ENCODE results near the gene SLC43A3. TPM values are rescaled to one million over a fixed set of nuclear protein-coding genes. Genes with fewer than 3 reads are reported as not detected.
A peak's percentile ranks its signal among the peaks of the same experiment; 100 is the strongest.

SLC43A3 gene
- total and polyA plus RNA-seq, 9 of the 15 experiments (the other 6 are each of a cell fraction or from before 2014, with no cell fraction given) = 63.7 to 281 (median 139) TPM

DNA sequence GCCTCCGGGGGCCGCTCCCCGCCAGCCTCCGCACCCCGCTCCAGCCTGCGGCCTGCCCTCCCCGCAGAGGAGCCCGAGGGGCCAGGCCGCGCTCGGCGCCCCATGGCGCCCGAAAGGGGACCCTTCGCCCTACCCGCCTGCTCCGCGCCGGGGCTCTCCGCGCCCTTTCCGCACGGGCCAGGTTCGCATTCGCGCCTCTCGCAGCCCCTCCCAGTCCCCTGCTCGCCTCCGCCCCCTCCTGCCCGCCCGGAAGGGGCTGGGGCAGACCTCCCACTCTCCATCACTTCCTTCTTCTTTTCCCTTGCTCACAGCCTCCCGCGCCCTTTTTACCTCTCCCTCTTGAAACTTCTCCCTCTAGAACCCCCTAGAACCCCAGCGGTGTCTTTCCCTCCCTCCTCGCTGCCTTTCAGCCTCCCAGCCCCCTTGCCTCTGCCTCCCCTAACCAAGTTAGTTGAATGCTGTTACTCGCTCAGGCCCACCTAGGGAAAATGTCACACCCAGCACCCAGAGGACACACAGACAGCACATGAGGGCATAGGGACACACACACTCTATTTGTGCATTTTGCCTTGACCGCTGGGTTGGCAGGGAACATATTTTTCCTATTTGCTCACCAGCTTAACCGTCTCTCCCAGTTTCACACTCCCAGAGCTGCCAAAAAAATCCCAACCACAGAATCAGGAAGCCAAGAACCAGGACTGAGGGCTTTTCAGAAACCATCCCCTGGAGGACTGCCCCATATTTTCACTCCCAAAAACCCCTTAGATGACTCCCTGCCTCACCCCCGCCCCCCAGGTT, at the start of gene SLC43A3 (continued):
- peak; percentile 77 for TF ChIP-seq ZBTB2 (IDR thresholded peaks at IDR 0.05)
- TF ChIP-seq JUN (IDR thresholded peaks at IDR 0.05; ENCODE audit: borderline replicate concordance, low read depth, low read length) = 0 out of 2 replicates have a peak, but pooled peaks have one; percentile 23
- TF ChIP-seq JUN (CRISPR knock-in tag; IDR thresholded peaks at IDR 0.05; ENCODE audit: borderline replicate concordance) = no peak
- TF ChIP-seq ZNF134 (CRISPR knock-in tag; conservative IDR thresholded peaks at IDR 0.05) = no peak
- no peak for TF ChIP-seq ELK3 (CRISPR knock-in tag; IDR thresholded peaks at IDR 0.05)
- TF ChIP-seq ZC3H8 (IDR thresholded peaks at IDR 0.05) = 0 out of 2 replicates have a peak, but pooled peaks have one; percentile 54
- no peak for TF ChIP-seq ZNF197 (CRISPR knock-in tag; IDR thresholded peaks at IDR 0.05; ENCODE audit: low read depth)
- TF ChIP-seq BRCA1 (IDR thresholded peaks at IDR 0.05) = no peak
- no peak for TF ChIP-seq BRCA1 (CRISPR knock-in tag; IDR thresholded peaks at IDR 0.05)
- TF ChIP-seq ZNF217 (CRISPR knock-in tag; IDR thresholded peaks at IDR 0.05) = no peak
- peak; percentile 48 for TF ChIP-seq ZBTB33 (CRISPR knock-in tag; IDR thresholded peaks at IDR 0.05)
- peak; percentile 52; the same call in 1 of the 2 replicates for TF ChIP-seq MTA1 (IDR thresholded peaks at IDR 0.05; ENCODE audit: borderline replicate concordance)
- TF ChIP-seq HMGN3 (IDR thresholded peaks at IDR 0.05; ENCODE audit: borderline replicate concordance, extremely low read depth, insufficient read length, low read depth, low read length) = peak; percentile 50
- no peak for TF ChIP-seq MTA2 (IDR thresholded peaks at IDR 0.05; ENCODE audit: low read depth)
- 0 out of 2 replicates have a peak, but pooled peaks have one; percentile 75 for TF ChIP-seq THRB (CRISPR knock-in tag; conservative IDR thresholded peaks at IDR 0.05)
- peak; percentile 27 for TF ChIP-seq SAP30 (IDR thresholded peaks at IDR 0.05; ENCODE audit: borderline replicate concordance, insufficient read depth, low read depth, low read length, poor library complexity, severe bottlenecking)
- TF ChIP-seq PHB (CRISPR knock-in tag; IDR thresholded peaks at IDR 0.05) = no peak
- TF ChIP-seq RBM14 (IDR thresholded peaks at IDR 0.05; ENCODE audit: borderline replicate concordance, insufficient read depth, low read depth, low read length) = 0 out of 2 replicates have a peak, but pooled peaks have one; percentile 59
- TF ChIP-seq ID3 (CRISPR knock-in tag; IDR thresholded peaks at IDR 0.05) = no peak
- TF ChIP-seq ID3 (tag; IDR thresholded peaks at IDR 0.05) = no peak
- peak; percentile 42; the same call in 1 of the 2 replicates for TF ChIP-seq CBFB (CRISPR knock-in tag; IDR thresholded peaks at IDR 0.05)

All from K562 (cell line).